HG02759 (cell line): Measurements from ENCODE around the gene C13orf46.

Experiments
- ATAC-seq: cut with Tn5 transposase; IDR thresholded peaks from one replicate; pipeline ENCODE4 v1.9.1; 2021; ENCODE audit warnings: mild to moderate bottlenecking, moderate library complexity; ENCODE audit not compliant: unreplicated experiment

Gene C13orf46

GRCh38 chr13:113958373-113958772 is 15.5 kb downstream of the C13orf46 start:
- ATAC-seq: no peak

GRCh38 chr13:113956571-113956970 is 17.3 kb downstream of the C13orf46 start:
- no peak for ATAC-seq

GRCh38 chr13:113955691-113956090 is 18.2 kb downstream of the C13orf46 start:
- no peak for ATAC-seq

GRCh38 chr13:113955235-113955634 is 18.6 kb downstream of the C13orf46 start:
- no peak for ATAC-seq

GRCh38 chr13:113954046-113954835 is 19.6 kb downstream of the C13orf46 start:
- ATAC-seq: no peak

- ATAC-seq: no peak
Observed at GRCh38 chr13:113953561-113953960, 20.3 kb downstream of the C13orf46 start.

- ATAC-seq: no peak
Observed at GRCh38 chr13:113952983-113953520, 20.8 kb downstream of the C13orf46 start.

GRCh38 chr13:113952151-113952982 is 21.5 kb downstream of the C13orf46 start:
- ATAC-seq: no peak

GRCh38 chr13:113951246-113951999 is 22.5 kb downstream of the C13orf46 start:
- ATAC-seq: peak; percentile 83

GRCh38 chr13:113950451-113951245 is 23.2 kb downstream of the C13orf46 start:
- ATAC-seq: peak; percentile 26

GRCh38 chr13:113949546-113949945 is 24.3 kb downstream of the C13orf46 start:
- ATAC-seq: no peak

- no peak for ATAC-seq
Observed at GRCh38 chr13:113948034-113948742, 25.7 kb downstream of the C13orf46 start.

GRCh38 chr13:113947311-113948033 is 26.4 kb downstream of the C13orf46 start:
- ATAC-seq: no peak

GRCh38 chr13:113946409-113947181 is 27.3 kb downstream of the C13orf46 start:
- no peak for ATAC-seq

- no peak for ATAC-seq
Observed at GRCh38 chr13:113945857-113946408, 27.9 kb downstream of the C13orf46 start.

GRCh38 chr13:113943821-113944565 is 29.9 kb downstream of the C13orf46 start:
- no peak for ATAC-seq

- no peak for ATAC-seq
Observed at GRCh38 chr13:113942591-113943103, 31.2 kb downstream of the C13orf46 start.
